ENCODE data around the gene AKNA.

Gene AKNA

DNA sequence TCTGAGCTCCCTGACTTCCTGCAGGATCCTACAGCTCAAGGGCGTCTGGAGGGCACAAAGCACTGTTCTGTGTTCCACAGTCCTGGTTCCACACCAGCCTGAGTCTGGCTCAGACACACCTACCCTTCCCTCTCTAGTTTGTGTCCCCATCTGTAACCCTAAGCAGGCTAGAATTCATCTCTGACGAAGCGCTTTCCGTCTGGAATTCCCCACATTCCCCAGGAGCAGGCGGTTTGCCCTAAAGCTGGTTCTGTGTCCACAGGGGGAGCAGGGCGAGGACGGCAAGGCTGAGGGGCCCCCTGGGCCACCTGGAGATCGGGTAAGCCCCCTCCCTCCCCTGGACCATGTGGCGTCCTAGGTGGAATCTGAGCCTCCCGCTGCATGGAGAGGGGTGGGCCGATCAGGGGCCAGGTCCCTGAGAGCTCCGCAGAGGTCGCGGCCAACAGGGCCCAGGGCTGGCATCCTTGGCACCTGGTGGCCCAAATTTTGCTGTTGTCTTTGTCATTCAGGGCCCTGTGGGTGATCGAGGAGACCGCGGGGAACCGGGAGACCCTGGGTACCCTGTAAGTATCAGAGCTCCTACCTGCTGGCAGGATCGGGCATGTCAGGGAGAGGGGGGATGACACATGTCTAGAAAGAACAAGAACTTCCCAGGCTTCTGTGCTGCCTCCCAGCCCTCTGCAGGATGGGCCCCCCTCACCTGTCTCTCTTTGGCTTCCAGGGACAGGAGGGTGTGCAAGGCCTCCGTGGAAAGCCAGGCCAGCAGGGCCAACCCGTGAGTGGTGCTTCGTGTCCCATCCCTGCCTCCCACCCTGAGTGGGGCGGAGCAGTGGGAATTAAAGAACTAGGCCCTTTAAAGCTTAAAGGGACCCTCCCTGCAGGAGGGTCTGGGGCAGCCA, 99.3 kb downstream of the AKNA start:
- peak; percentile 39 for DNase-seq (ENCODE audit: low read depth)
- TF ChIP-seq, protein P1, sequence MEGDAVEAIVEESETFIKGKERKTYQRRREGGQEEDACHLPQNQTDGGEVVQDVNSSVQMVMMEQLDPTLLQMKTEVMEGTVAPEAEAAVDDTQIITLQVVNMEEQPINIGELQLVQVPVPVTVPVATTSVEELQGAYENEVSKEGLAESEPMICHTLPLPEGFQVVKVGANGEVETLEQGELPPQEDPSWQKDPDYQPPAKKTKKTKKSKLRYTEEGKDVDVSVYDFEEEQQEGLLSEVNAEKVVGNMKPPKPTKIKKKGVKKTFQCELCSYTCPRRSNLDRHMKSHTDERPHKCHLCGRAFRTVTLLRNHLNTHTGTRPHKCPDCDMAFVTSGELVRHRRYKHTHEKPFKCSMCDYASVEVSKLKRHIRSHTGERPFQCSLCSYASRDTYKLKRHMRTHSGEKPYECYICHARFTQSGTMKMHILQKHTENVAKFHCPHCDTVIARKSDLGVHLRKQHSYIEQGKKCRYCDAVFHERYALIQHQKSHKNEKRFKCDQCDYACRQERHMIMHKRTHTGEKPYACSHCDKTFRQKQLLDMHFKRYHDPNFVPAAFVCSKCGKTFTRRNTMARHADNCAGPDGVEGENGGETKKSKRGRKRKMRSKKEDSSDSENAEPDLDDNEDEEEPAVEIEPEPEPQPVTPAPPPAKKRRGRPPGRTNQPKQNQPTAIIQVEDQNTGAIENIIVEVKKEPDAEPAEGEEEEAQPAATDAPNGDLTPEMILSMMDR (conservative IDR thresholded peaks at IDR 0.05; ENCODE audit: low read depth, low read length) = peak; percentile 18
- H3K4me3 ChIP-seq (ENCODE audit: low read length) = no peak overlapping the region

DNA sequence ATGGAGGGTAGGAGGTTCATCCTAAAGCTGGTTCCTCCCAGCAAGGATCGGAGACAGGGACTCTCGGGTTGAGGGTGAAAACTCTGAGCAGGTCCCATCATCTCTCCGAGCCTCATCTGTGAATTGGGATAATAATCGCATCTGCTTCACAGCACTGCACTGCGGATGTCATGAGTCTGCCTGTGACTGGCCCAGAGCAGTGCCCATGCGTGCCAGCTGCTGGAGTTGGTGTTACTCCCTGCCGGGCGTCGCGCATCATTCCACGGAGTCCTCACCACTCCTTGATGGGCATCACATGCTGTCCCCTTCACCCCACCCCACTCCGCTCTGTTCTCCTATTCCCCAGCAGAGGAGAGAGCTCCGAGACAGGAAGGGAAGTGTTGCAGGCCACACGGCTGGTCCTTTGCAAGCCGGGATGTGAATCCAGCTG, 100.0 kb downstream of the AKNA start:
- TF ChIP-seq, protein P1 (conservative IDR thresholded peaks at IDR 0.05; ENCODE audit: low read depth, low read length) = no peak
- DNase-seq (ENCODE audit: low read depth) = no peak
- no peak overlapping the region for H3K4me3 ChIP-seq (ENCODE audit: low read length)

DNA sequence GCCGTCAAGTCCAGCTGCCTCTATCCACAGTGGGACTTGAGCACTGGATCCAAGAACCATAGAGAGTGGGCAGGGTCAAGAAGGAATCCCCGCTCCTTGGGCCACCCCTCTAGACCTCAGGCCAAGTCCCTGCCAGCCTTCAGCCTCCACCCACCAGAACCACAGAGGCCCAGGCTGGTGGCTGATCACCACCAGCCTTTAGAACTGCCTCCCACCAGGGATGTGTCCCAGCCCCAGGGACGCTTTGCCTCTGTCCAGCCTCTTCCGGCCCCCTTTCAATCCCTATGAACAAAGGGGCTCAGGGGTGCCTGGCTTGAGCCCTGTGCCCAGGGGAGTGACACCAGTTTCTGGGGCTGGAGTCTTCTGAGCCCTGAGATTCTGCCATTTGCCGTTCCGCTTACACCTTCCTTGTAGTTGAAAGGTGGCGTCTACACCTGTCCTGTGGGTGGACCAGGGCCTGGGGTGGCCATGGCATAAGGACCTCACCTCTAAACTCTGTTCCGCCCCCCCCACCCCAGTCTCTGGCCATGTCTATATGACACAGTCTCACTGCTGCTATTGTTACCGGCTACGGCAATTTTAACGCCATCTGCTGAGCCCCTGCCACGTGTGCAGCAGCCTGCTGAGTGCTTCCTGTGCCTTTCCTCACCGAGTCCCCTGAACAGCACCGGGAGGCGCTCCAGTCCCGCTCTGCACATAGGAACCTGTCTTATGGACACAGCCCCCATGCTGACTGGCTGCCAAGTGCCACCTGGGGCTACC, 100.6 kb downstream of the AKNA start:
- no peak overlapping the region for H3K4me3 ChIP-seq (ENCODE audit: low read length)
- TF ChIP-seq, protein P1 (conservative IDR thresholded peaks at IDR 0.05; ENCODE audit: low read depth, low read length) = no peak
- no peak for DNase-seq (ENCODE audit: low read depth)

DNA sequence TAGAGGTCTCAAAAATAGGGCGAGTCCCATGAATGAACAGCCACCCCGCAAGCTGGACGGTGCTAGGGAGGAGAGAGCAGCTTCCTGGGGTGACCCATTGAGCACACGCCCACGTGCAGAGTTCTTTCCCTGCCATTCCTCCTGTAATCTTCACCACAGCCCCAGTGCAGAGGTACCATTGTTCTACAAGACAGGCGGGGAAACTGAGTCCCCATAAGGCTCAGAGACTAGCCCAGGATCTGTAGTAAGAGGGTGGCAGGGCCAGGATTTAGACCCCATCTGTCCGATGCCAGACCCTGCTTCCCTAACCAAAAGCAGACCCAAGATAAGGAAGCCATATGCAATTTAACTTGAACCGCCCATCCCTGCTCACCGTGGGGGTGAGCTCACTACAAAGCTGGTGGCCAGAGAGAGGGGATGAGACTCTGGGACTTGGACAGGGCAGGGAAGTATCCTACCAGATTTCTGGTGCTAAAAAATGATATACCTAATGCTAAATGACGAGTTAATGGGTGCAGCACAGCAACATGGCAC, 101.6 kb downstream of the AKNA start:
- TF ChIP-seq, protein P1 (conservative IDR thresholded peaks at IDR 0.05; ENCODE audit: low read depth, low read length) = no peak
- DNase-seq (ENCODE audit: low read depth) = no peak
- H3K4me3 ChIP-seq (ENCODE audit: low read length) = no peak overlapping the region

DNA sequence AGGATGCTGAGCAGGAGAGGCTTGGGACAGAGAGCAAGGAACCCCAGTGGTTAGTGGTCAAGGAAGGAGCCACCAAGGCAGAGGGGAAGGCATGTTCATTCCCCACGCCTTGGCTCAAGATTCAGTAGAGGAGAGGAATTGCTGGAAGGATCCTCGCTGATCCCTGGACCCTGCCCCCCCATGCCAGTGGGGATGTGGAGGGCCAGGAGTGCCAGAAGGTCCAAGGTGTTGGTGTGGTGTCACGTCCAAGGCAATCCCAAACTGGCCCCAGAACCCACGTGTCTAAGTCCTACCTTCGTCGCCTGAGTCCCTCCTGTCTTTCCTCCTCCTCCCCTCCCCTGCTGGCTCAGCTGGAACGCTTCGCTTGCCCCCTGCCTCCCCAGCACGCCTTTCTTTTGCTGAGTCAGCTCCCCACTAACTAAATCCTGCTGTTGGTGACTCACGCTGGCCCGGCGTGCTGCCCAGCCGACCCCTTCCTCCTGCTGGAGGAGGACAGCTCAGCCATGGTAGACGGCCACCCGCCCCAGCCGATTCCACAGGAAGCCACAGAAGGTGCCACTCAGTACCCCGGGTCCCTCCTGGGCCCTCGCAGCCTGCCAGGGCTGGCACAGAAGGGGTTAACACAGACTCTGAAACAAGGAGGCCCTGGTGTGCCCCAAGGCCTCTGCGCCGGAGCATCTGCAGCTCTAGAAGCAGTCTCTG, 102.5 kb downstream of the AKNA start:
- DNase-seq (ENCODE audit: low read depth) = peak; percentile 76
- H3K4me3 ChIP-seq (ENCODE audit: low read length) = no peak overlapping the region
- TF ChIP-seq, protein P1 (conservative IDR thresholded peaks at IDR 0.05; ENCODE audit: low read depth, low read length) = peak; percentile 10

DNA sequence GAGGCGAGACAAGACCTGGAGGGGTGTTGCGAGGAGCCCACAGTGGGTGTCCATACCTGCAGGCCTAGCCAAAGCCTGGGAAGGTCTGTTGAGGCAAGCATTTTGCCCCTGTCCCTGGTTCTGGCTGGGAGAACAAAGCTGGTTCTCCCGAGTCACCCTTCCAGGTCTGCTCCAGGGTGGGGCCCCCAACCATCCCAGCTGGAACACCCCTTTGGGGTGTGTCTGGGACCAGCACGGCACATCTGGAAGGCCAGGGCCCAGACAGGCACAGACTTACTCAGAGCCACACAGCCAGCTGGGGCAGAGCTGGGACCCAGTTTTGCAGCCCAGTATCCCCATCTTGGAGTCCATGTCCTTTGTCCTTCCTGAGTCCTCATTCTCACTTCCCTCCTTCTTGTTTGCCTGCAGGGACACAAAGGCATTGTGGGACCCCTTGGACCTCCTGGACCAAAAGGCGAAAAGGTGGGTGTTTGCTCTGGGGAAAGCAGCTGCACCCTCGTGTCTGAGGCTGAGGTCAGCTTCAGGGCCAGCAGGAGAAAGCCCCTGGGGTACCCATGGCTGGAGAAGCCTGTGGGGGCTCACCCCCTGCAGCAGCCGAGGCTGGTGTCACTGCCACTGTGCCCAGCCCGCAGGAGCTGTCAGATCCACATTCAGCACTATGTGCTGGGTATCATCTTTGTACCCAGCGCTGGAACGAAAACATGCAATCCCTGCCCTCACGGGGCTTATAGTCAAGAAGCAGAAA, 103.3 kb downstream of the AKNA start:
- TF ChIP-seq, protein P1 (conservative IDR thresholded peaks at IDR 0.05; ENCODE audit: low read depth, low read length) = no peak
- no peak for DNase-seq (ENCODE audit: low read depth)
- H3K4me3 ChIP-seq (ENCODE audit: low read length) = no peak overlapping the region
